Measurements from ENCODE around the gene FFAR3. TPM values are rescaled to one million over a fixed set of nuclear protein-coding genes. Genes with fewer than 3 reads are reported as not detected.
"Not testable (repeated sequence)": the region's sequence is repeated elsewhere in the genome, so short reads cannot be mapped to it uniquely, and the experiment has no call there.

FFAR3 gene
- total and polyA plus RNA-seq, 2 donors (not counting 3 experiments of a cell fraction or from before 2014, with no cell fraction given) = not detected

- POLR2A ChIA-PET = not testable (repeated sequence)
Observed at GRCh38 chr19:35360081-35360480, 1.8 kb downstream of the FFAR3 start.

GRCh38 chr19:35360880-35361420 is 2.7 kb downstream of the FFAR3 start:
- Histone ChIP-seq H3K27ac (ENCODE audit: insufficient read depth, low read depth, low read length) (no peak overlapping the region), H3K4me2 (ENCODE audit: insufficient read depth, low read length) (no peak overlapping the region), H3K4me3 (replicated peaks in 1 of 3; ENCODE audit: insufficient read depth in 1 of 3, low read depth in 1 of 3, low read length in 3 of 3) (no peak overlapping the region), H3K9ac (replicated peaks; ENCODE audit: extremely low read depth, insufficient read depth, low read length) (no peak overlapping the region), H3K79me2 (ENCODE audit: control insufficient read depth, insufficient read depth, low read length) (no peaks in the 10 kb centered on the region), H3K9me3 (replicated peaks; ENCODE audit: control insufficient read depth, insufficient read depth, low read length) (no peaks in the 10 kb centered on the region), H4K20me1 (replicated peaks; ENCODE audit: control insufficient read depth, extremely low read depth, insufficient read depth, low read length) (no peaks in the 10 kb centered on the region), H3K36me3 (ENCODE audit: control insufficient read depth in 2 of 2, extremely low read depth in 1 of 2, insufficient read depth in 2 of 2, low read length in 2 of 2) (no peaks in the 10 kb centered on the region), H3K4me1 (ENCODE audit: control insufficient read depth, extremely low read depth, insufficient read depth, low read length) (no peaks in the 10 kb centered on the region), H3K9me1 (replicated peaks; ENCODE audit: control insufficient read depth, extremely low read depth, insufficient read depth, low read length) (no peaks in the 10 kb centered on the region), H3K27me3 (ENCODE audit: control insufficient read depth in 2 of 2, insufficient read depth in 2 of 2, low read length in 2 of 2) (no peaks in the 10 kb centered on the region), H2AFZ (ENCODE audit: low read depth, low read length) (no peak overlapping the region)
- BruUV-seq (replicated peaks) = no TSS peak
- CTCF ChIA-PET = interaction anchor here (1.2 kb wide), 1 partner anchor 8 kb away, joined by 7 read pairs; no protein-coding TSS in a partner anchor
- FAIRE-seq = no peak
- intact Hi-C loops (cut with micrococcal nuclease) (no loop called here), dilution Hi-C loops (cut with MboI; ENCODE audit: extremely low pct_ligation_motif_present, low sequenced_read_pairs) (no loop called here)
- DNase-seq (ENCODE audit: low read depth, low spot score) = no peak
- TF ChIP-seq POLR2AphosphoS5 (IDR thresholded peaks at IDR 0.05; ENCODE audit: insufficient read depth, low read depth, low read length) (no peak), EZH2 (IDR thresholded peaks at IDR 0.05; ENCODE audit: borderline replicate concordance, low read depth, low read length, severe bottlenecking) (no peak), POLR2A (IDR thresholded peaks at IDR 0.05; ENCODE audit: low read depth, low read length) (no peak), MAX (IDR thresholded peaks at IDR 0.05; ENCODE audit: insufficient read depth, insufficient read length) (no peak), GATA2 (IDR thresholded peaks at IDR 0.05; ENCODE audit: insufficient read depth, insufficient read length, low read depth, low read length) (no peak), JUN (IDR thresholded peaks at IDR 0.05; ENCODE audit: borderline replicate concordance, insufficient read depth, insufficient read length, low read depth) (no peak), MYC (IDR thresholded peaks at IDR 0.05; ENCODE audit: low read depth, low read length) (no peak), FOS (IDR thresholded peaks at IDR 0.05; ENCODE audit: borderline replicate concordance, insufficient read depth, low read length) (no peak), CTCF (IDR thresholded peaks at IDR 0.05; ENCODE audit: extremely low read depth in 1 of 2, insufficient read depth in 1 of 2, low read depth in 1 of 2, low read length in 2 of 2) (no peak)
- POLR2A ChIA-PET = no interaction called here

More at GRCh38 chr19:35360081-35360480, 1.8 kb downstream of the FFAR3 start:
- H3K27me3 ChIP-seq (ENCODE audit: control insufficient read depth in 2 of 2, insufficient read depth in 2 of 2, low read length in 2 of 2); H3K36me3 ChIP-seq (ENCODE audit: control insufficient read depth in 2 of 2, extremely low read depth in 1 of 2, insufficient read depth in 2 of 2, low read length in 2 of 2); dilution Hi-C loops (cut with MboI; ENCODE audit: extremely low pct_ligation_motif_present, low sequenced_read_pairs); H3K9me1 ChIP-seq (replicated peaks; ENCODE audit: control insufficient read depth, extremely low read depth, insufficient read depth, low read length); BruUV-seq (replicated peaks); H3K27ac ChIP-seq (ENCODE audit: insufficient read depth, low read depth, low read length); intact Hi-C loops (cut with micrococcal nuclease); H3K4me3 ChIP-seq (replicated peaks in 1 of 3; ENCODE audit: insufficient read depth in 1 of 3, low read depth in 1 of 3, low read length in 3 of 3); H3K9me3 ChIP-seq (replicated peaks; ENCODE audit: control insufficient read depth, insufficient read depth, low read length); H3K79me2 ChIP-seq (ENCODE audit: control insufficient read depth, insufficient read depth, low read length); DNase-seq (ENCODE audit: low read depth, low spot score); CTCF ChIA-PET; H4K20me1 ChIP-seq (replicated peaks; ENCODE audit: control insufficient read depth, extremely low read depth, insufficient read depth, low read length); H3K4me2 ChIP-seq (ENCODE audit: insufficient read depth, low read length); H3K4me1 ChIP-seq (ENCODE audit: control insufficient read depth, extremely low read depth, insufficient read depth, low read length); H2AFZ ChIP-seq (ENCODE audit: low read depth, low read length); H3K9ac ChIP-seq (replicated peaks; ENCODE audit: extremely low read depth, insufficient read depth, low read length): not testable (repeated sequence)
- FAIRE-seq = peak; percentile 48

Data from endothelial cell of umbilical vein (primary cell).